ENCODE data around the gene OAF. TPM values are rescaled to one million over a fixed set of nuclear protein-coding genes. Genes with fewer than 3 reads are reported as not detected.

OAF gene
- total and polyA plus RNA-seq, 2 of the 8 experiments (the other 6 are each of a cell fraction or from before 2014, with no cell fraction given) = 1.3 to 1.5 TPM

GRCh38 chr11:120227228-120227852 lies 16.5 kb downstream of the OAF start (continued):
- no peak for TF ChIP-seq CBX8 (IDR thresholded peaks at IDR 0.05; ENCODE audit: borderline replicate concordance, low read depth, low read length)

Data from H1 (cell line).